ENCODE data around the gene FAM53B.

- TF ChIP-seq POLR2AphosphoS5 (IDR thresholded peaks at IDR 0.05), result no peak
- no peak for TF ChIP-seq CTCF (IDR thresholded peaks at IDR 0.05)
Observed at GRCh38 chr10:124666494-124666893, 77.7 kb downstream of the FAM53B start.
